GM19438 (cell line): ENCODE data around the gene PIK3R1.

Experiments
- ATAC-seq: cut with Tn5 transposase; IDR thresholded peaks from one replicate; pipeline ENCODE4 v1.9.1; 2021; ENCODE audit warnings: low read depth; ENCODE audit not compliant: unreplicated experiment

PIK3R1 gene

GRCh38 chr5:68344447-68345111 is 129.0 kb downstream of the PIK3R1 start:
- ATAC-seq, result no peak

- ATAC-seq, result no peak
These were observed 129.6 kb downstream of the PIK3R1 start for GRCh38 chr5:68345171-68345570.

GRCh38 chr5:68345582-68345981 is 130.0 kb downstream of the PIK3R1 start:
- no peak for ATAC-seq

DNA sequence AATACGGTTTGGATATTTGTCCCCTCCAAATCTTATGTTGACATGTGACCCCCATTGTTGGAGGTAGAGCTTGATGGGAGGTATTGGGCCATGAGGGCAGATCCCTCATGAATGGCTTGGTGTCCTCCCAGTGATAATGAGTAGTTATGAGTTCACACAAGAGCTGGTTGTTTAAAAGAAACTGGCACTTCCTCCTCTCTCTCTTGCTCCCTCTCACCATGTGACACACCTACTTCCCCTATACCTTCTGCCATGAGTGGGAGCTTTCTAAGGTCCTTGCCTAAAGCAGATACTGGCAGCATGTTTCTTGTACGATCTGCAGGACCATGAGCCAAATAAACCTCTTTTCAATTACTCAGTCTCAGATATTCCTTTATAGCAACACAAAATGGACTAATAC is 132.0 kb downstream of the PIK3R1 start:
- no peak for ATAC-seq

DNA sequence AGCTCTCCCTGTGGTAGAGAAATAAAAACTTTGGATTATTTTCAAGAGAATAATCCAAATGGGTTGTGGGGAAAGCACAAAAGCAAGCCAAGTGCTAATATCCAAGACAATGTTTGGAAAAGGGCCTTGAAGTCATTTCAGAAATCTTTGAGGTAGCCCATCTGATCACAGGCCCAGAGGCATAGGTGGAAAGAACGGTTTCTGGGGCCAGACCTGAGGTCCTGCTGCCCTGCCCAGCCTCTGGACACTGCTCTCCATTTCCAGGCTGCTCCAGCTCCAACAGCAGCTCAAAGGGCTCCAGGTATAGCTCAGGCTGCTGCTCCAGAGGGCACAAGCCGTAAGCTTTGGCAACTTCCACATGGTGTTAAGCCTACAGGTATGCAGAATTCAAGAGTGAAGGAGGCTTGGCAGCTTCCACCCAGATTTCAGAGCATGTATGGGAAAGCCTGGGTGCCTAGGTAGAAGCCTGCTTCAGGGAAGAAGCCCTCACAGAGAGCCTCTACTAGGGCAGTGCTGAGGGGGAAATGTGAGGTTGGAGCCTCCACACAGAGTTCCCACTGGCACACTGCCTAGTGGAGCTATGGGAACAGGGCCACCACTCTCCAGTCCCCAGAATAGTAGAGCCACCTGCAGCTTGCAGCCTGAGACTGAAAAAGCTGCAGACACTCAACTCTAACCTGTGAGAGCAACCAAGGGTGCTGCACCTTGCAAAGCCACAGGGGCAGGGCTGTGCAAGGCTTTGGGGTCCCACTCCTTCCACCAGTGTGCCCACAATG is 133.1 kb downstream of the PIK3R1 start:
- no peak for ATAC-seq

DNA sequence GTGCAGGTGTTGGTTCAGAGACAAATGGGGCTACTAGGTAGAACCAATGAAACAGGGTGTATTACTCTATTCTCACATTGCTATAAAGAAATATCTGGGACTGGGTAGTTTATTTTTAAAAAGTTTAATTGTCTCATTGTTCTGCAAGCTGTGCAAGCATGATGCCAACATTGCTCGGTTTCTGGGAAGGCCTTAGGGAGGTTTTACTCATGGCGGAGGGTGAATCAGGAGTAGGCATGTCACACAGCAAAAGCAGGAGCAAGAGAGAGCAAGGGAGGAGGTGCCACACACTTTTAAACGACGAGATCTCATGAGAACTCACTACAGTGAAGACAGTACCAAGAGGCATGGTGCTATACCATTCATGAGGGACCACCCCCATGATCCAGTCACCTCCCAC is 134.6 kb downstream of the PIK3R1 start:
- no peak for ATAC-seq
